ENCODE measurements around the gene COLQ. TPM values are rescaled to one million over a fixed set of nuclear protein-coding genes. Genes with fewer than 3 reads are reported as not detected.
"Not testable (repeated sequence)": the region's sequence is repeated elsewhere in the genome, so short reads cannot be mapped to it uniquely, and the experiment has no call there.

The COLQ gene
- total RNA-seq, 1 donor from 2014 or later = 2.1 TPM

DNA sequence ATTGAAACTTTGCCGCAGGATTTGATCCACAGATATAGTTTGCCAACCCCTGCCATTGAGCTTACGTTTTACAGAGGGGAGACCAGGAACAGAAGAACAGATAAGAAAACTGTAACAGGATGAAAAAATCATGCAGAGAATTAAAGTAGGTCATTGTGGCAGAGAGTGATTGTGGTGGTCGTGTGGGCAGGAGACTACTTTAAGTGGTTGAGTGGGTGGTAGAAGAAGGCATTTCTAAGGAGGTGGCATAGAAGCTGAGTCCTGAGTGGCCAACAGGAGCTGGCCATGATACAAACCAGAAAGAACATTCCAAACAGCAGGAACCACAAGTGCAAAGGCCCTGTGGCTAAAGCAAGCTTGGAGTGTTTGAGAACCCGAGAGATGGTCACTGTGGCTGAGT is 34.5 kb downstream of the COLQ start:
- TF ChIP-seq, protein P1, sequence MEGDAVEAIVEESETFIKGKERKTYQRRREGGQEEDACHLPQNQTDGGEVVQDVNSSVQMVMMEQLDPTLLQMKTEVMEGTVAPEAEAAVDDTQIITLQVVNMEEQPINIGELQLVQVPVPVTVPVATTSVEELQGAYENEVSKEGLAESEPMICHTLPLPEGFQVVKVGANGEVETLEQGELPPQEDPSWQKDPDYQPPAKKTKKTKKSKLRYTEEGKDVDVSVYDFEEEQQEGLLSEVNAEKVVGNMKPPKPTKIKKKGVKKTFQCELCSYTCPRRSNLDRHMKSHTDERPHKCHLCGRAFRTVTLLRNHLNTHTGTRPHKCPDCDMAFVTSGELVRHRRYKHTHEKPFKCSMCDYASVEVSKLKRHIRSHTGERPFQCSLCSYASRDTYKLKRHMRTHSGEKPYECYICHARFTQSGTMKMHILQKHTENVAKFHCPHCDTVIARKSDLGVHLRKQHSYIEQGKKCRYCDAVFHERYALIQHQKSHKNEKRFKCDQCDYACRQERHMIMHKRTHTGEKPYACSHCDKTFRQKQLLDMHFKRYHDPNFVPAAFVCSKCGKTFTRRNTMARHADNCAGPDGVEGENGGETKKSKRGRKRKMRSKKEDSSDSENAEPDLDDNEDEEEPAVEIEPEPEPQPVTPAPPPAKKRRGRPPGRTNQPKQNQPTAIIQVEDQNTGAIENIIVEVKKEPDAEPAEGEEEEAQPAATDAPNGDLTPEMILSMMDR (IDR thresholded peaks at IDR 0.05; ENCODE audit: unreplicated experiment) = no peak
- H3K4me3 Mint-ChIP-seq (ENCODE audit: unreplicated experiment) = no peak overlapping the region
- H3K27ac Mint-ChIP-seq (ENCODE audit: unreplicated experiment) = no peak overlapping the region
- DNase-seq (ENCODE audit: low spot score) = no peak
- peaks cover 5% of the 10 kb centered on the region for H3K36me3 Mint-ChIP-seq (ENCODE audit: low read depth, unreplicated experiment)
- no peaks in the 10 kb centered on the region for H3K4me1 Mint-ChIP-seq (ENCODE audit: unreplicated experiment)
- no peaks in the 10 kb centered on the region for H3K9me3 Mint-ChIP-seq (ENCODE audit: unreplicated experiment)
- no peaks in the 10 kb centered on the region for H3K27me3 Mint-ChIP-seq (ENCODE audit: unreplicated experiment)

DNA sequence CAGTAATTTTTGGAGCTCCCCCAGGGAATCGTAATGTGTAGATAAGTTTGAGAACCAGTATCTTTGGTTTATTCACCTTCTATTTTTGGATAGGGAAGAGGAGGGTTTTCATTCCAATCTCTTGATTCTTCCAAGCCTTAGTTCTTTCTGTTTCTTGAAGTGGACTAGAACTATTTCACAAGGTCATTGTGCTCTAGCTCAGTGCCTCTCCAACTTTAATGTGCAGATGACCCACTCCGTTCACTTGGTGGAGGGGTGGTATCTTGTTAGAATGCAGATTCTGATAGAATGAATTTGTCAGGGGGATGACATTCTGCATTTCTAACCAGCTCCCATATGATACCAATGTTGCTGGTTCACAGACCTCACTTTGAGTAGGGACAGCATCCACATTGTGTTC is 35.5 kb downstream of the COLQ start:
- DNase-seq (ENCODE audit: low spot score) = no peak
- H3K27ac Mint-ChIP-seq (ENCODE audit: unreplicated experiment) = no peak overlapping the region
- H3K4me1 Mint-ChIP-seq (ENCODE audit: unreplicated experiment) = no peaks in the 10 kb centered on the region
- H3K4me3 Mint-ChIP-seq (ENCODE audit: unreplicated experiment) = no peak overlapping the region
- H3K27me3 Mint-ChIP-seq (ENCODE audit: unreplicated experiment) = no peaks in the 10 kb centered on the region
- H3K9me3 Mint-ChIP-seq (ENCODE audit: unreplicated experiment) = no peaks in the 10 kb centered on the region
- TF ChIP-seq, protein P1 (IDR thresholded peaks at IDR 0.05; ENCODE audit: unreplicated experiment) = no peak
- peaks cover 5% of the 10 kb centered on the region for H3K36me3 Mint-ChIP-seq (ENCODE audit: low read depth, unreplicated experiment)

DNA sequence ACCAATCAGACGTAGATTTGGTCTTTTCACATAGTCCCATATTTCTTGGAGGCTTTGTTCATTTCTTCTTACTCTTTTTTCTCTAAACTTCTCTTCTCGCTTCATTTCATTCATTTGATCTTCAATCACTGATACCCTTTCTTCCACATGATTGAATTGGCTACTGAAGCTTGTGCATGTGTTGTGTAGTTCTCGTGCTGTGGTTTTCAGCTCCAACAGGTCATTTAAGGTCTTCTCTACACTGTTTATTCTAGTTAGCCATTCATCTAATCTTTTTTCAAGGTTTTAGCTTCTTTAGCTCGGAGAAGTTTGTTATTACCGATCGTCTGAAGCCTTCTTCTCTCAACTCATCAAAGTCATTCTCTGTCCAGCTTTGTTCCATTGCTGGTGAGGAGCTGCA is 37.0 kb downstream of the COLQ start:
- H3K36me3 Mint-ChIP-seq (ENCODE audit: low read depth, unreplicated experiment); DNase-seq (ENCODE audit: low spot score); H3K27me3 Mint-ChIP-seq (ENCODE audit: unreplicated experiment); H3K4me3 Mint-ChIP-seq (ENCODE audit: unreplicated experiment); H3K27ac Mint-ChIP-seq (ENCODE audit: unreplicated experiment); H3K4me1 Mint-ChIP-seq (ENCODE audit: unreplicated experiment); H3K9me3 Mint-ChIP-seq (ENCODE audit: unreplicated experiment): not testable (repeated sequence)

DNA sequence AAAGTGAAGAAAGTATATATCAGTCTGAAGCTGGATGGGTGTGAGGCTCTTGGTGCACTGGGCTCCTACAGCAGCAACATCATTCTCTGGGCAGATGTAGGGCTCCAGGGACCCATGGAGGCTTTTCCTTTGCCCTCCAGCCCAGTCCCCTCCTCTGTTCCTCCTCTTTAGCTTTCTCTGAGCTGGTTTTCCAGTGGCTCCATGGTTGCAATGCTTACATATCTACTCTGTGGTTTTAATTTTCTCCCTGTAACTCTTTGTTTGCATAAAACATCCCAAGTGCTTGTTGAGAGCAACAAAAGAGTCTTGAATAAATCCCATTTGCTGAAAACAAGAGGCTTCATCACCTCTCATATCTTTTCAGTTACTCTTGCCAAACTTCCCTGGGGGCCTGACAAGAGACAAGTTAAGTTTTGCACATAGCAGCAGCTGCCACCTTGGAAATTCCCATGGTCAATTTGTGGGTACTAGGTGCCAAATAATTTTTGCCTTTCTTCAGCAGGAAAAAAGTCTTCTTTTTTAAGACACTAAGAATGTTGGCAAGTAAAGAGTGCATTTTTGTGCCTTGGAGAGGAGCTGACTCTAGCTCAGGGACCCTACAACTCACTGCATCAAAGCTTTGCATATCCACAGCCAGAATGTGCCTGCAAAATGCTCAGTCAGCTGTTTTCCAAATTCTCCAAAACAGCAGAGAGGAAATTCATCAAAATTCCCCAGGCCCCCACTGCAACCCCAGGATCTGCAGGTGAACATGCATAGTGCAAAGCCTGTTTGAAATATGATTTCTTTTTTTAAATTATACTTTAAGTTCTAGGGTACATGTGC is 41.9 kb downstream of the COLQ start:
- Mint-ChIP-seq H3K36me3 (ENCODE audit: low read depth, unreplicated experiment) (no peaks in the 10 kb centered on the region), H3K9me3 (ENCODE audit: unreplicated experiment) (no peaks in the 10 kb centered on the region), H3K4me1 (ENCODE audit: unreplicated experiment) (no peaks in the 10 kb centered on the region), H3K4me3 (ENCODE audit: unreplicated experiment) (no peak overlapping the region), H3K27me3 (ENCODE audit: unreplicated experiment) (peaks cover 2% of the 10 kb centered on the region), H3K27ac (ENCODE audit: unreplicated experiment) (no peak overlapping the region)
- TF ChIP-seq, protein P1 (IDR thresholded peaks at IDR 0.05; ENCODE audit: unreplicated experiment) = no peak
- DNase-seq (ENCODE audit: low spot score) = no peak

DNA sequence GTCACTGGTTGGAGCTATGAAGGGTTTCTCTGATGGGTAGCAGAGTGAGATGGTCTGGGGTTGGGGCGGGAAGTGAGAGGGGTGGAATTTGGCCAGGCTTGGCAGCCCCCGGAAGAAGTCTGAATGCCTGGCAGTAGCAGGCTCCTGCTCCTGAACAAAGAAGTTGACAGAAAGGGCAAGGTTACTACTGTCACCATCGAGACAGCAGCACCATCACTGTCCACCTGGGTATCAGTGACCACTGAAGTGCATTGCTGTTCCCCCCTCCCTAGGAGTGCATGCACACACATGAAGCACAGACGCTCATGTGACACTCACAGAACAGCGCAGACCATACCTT is 42.9 kb downstream of the COLQ start:
- TF ChIP-seq, protein P1 (IDR thresholded peaks at IDR 0.05; ENCODE audit: unreplicated experiment) = no peak
- Mint-ChIP-seq H3K27me3 (ENCODE audit: unreplicated experiment) (peaks cover 2% of the 10 kb centered on the region), H3K27ac (ENCODE audit: unreplicated experiment) (no peak overlapping the region), H3K4me1 (ENCODE audit: unreplicated experiment) (no peaks in the 10 kb centered on the region), H3K4me3 (ENCODE audit: unreplicated experiment) (no peak overlapping the region), H3K36me3 (ENCODE audit: low read depth, unreplicated experiment) (no peaks in the 10 kb centered on the region), H3K9me3 (ENCODE audit: unreplicated experiment) (no peaks in the 10 kb centered on the region)
- DNase-seq (ENCODE audit: low spot score) = no peak

All from endothelial cell (in vitro differentiated cells).